Effector memory CD4-positive, alpha-beta T cell (primary cell): ENCODE data around the gene PPP2R5C.

ENCODE experiments used
- DNase-seq, 3 donors: peaks; one replicate each; pipeline ENCODE4 v3.0.0-alpha.2; 2020
- H3K27ac ChIP-seq: 2 replicates; pipeline ENCODE4 v1.7.0; 2013; ENCODE audit warnings: mild to moderate bottlenecking, low read length, moderate library complexity; ENCODE audit not compliant: insufficient read depth, poor library complexity, severe bottlenecking
- H3K27me3 ChIP-seq: replicated peaks from 2 replicates; pipeline ENCODE4 v1.7.0; 2013; ENCODE audit warnings: mild to moderate bottlenecking, low read length; ENCODE audit not compliant: insufficient read depth, control insufficient read depth, poor library complexity, severe bottlenecking
- H3K36me3 ChIP-seq: 2 replicates; pipeline ENCODE4 v1.7.0; 2013; ENCODE audit warnings: mild to moderate bottlenecking, low read length, moderate library complexity; ENCODE audit not compliant: control insufficient read depth, insufficient read depth
- H3K4me1 ChIP-seq: 2 replicates; pipeline ENCODE4 v1.7.0; 2013; ENCODE audit warnings: low read length, mild to moderate bottlenecking; ENCODE audit not compliant: control insufficient read depth, insufficient read depth, poor library complexity, severe bottlenecking
- H3K4me3 ChIP-seq: 2 replicates; pipeline ENCODE4 v1.7.0; 2013; ENCODE audit warnings: low read length, low read depth, mild to moderate bottlenecking; ENCODE audit not compliant: insufficient read depth, poor library complexity, severe bottlenecking
- H3K9me3 ChIP-seq: 2 replicates; pipeline ENCODE4 v1.7.0; 2013; ENCODE audit warnings: mild to moderate bottlenecking, low read length, moderate library complexity; ENCODE audit not compliant: control insufficient read depth

Gene PPP2R5C

DNA sequence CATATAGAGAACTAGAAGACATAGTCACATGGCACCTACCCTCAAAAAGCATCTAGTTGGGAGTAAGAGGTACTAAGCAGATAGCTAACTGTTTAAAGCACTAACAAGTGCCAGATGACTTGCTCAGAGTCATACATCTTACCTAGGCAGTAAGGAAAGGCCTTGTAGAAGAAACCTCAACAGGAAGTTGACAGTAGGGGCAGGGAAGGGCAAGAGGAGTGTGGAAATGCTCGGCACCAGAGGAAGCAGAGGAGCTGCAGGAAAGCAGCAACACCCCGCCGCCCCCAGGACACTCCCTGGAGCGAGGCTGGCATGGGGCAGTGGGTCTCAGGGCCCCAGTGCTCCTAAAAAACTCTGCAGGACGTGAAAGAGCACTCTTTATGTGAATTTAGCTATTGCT, 92.9 kb downstream of the PPP2R5C start:
- Histone ChIP-seq H3K4me3 (no peak overlapping the region), H3K36me3 (peaks cover 20% of the 10 kb centered on the region), H3K4me1 (peaks cover 36% of the 10 kb centered on the region), H3K27me3 (no peaks in the 10 kb centered on the region), H3K27ac (peak overlapping the region; percentile 40), H3K9me3 (no peaks in the 10 kb centered on the region)
- DNase-seq: no peak

DNA sequence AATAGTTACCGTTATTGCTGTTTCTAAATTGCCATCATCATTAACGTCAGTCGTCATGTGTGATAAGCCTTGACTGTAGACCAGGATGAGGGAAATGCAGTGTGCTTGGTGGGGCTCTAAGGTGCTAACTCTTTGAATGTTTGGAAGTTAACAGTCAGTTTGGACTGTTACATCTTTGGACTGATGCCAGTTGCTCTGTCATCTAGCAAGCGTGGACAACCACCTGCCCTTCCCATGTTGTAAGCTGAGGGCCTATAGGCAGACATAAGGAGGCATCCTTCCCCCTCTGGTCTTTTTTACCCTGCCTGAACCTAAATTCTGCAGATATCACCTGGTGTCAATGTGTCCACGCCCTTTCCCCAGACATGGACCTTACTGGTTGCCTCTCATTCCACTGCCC, 94.4 kb downstream of the PPP2R5C start:
- H3K27ac ChIP-seq: no peak overlapping the region
- peaks cover 36% of the 10 kb centered on the region for H3K36me3 ChIP-seq
- H3K27me3 ChIP-seq: no peaks in the 10 kb centered on the region
- no peak for DNase-seq
- H3K9me3 ChIP-seq: no peaks in the 10 kb centered on the region
- no peak overlapping the region for H3K4me3 ChIP-seq
- H3K4me1 ChIP-seq: peaks cover 26% of the 10 kb centered on the region

DNA sequence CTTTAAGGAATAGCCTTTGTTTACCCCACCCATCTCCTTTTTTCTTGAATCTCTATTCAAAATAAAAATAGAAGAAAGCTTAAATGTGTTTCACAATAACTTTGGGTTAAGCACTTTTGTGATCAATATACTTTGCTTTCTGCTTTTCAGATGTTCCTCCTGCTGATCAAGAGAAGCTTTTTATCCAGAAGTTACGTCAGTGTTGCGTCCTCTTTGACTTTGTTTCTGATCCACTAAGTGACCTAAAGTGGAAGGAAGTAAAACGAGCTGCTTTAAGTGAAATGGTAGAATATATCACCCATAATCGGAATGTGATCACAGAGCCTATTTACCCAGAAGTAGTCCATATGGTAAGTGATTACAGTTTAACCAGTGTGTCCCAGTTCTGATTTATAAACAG, 95.0 kb downstream of the PPP2R5C start:
- H3K4me1 ChIP-seq: peaks cover 21% of the 10 kb centered on the region
- no peak overlapping the region for H3K27ac ChIP-seq
- no peaks in the 10 kb centered on the region for H3K9me3 ChIP-seq
- no peak overlapping the region for H3K4me3 ChIP-seq
- no peaks in the 10 kb centered on the region for H3K27me3 ChIP-seq
- DNase-seq: no peak
- H3K36me3 ChIP-seq: peaks cover 41% of the 10 kb centered on the region

DNA sequence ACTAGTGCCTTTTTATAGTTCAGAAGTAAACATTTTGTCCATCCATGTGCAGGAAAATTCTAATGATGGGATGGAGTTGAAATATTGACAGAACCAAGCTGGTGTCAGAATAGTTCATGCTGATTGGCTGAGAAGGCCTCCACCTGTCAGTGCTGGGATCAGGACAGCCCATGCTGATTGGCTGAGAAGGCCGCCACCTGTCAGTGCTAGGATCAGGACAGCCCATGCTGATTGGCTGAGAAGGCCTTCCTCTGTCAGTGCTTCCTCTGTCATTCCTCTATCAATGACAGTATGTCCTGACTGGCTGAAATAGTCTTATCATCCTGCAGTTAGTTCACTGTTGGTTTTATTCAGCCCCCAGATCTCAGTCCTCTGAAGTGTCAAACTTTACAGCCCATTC, 95.7 kb downstream of the PPP2R5C start:
- peaks cover 42% of the 10 kb centered on the region for H3K36me3 ChIP-seq
- H3K27me3 ChIP-seq: no peaks in the 10 kb centered on the region
- peaks cover 18% of the 10 kb centered on the region for H3K4me1 ChIP-seq
- no peak for DNase-seq
- no peak overlapping the region for H3K27ac ChIP-seq
- no peaks in the 10 kb centered on the region for H3K9me3 ChIP-seq
- H3K4me3 ChIP-seq: no peak overlapping the region

DNA sequence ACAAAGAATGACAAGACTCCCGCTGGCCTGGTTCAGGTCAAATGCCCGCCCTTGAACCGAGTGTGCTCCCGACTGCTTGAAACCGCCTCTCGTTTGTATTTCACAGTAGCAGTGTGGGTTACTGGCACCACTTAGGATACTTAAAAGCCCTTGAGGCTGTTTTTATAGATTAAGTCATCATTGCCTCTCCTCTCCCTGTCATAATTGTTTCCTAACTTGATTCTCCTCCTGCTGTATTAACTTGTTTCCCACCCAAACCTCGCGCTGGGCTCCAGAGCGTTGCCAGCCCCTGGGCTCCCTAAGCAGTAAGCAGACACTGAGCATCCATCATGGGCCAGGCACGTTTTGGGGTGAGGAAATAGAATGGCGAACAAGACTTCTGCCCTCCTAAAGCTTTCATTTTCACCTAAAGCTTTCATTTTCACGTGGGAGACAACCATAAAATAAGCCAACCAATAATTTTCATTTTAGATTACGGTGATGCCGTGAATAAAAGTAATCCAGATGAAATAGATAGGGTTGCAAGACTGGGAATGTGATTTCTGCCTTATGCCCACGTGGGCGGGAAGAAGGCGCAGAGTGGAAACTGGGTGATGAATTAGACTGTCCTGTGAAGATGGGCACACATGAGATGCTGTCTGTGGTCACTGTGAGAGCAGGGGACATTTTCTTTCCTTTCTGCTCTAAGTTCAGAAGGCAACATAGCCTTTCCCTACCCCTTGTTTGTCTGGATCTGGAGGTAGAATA, 97.5 kb downstream of the PPP2R5C start:
- Histone ChIP-seq H3K4me3 (no peak overlapping the region), H3K36me3 (peaks cover 42% of the 10 kb centered on the region)
- DNase-seq: no peak

DNA sequence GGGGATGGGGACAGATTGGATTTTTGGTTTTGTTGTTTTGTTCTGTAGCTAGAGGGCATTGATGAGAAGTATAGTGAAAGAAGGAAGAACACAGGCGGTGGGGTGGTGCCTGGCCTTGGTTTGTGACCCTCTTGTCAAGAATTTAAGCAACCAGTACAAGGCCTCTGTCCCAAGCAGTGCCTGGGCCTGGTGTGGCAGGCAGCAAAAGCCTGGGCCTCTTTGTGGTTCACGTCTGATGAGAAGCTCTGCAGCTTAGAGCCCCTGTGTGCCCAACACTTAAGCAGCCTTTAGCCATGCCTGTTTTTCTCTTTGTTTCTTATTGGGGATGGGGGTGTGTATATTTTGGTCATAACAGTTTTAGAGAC, 98.0 kb downstream of the PPP2R5C start:
- Histone ChIP-seq H3K9me3 (no peaks in the 10 kb centered on the region), H3K27me3 (no peaks in the 10 kb centered on the region), H3K27ac (peak overlapping the region; percentile 54), H3K4me1 (peaks cover 7% of the 10 kb centered on the region), H3K4me3 (no peak overlapping the region), H3K36me3 (peaks cover 47% of the 10 kb centered on the region)
- no peak for DNase-seq

More for the DNA sequence above, 97.5 kb downstream of the PPP2R5C start:
- Histone ChIP-seq H3K9me3 (no peaks in the 10 kb centered on the region), H3K27ac (peak overlapping the region; percentile 54), H3K27me3 (no peaks in the 10 kb centered on the region), H3K4me1 (peaks cover 13% of the 10 kb centered on the region)

DNA sequence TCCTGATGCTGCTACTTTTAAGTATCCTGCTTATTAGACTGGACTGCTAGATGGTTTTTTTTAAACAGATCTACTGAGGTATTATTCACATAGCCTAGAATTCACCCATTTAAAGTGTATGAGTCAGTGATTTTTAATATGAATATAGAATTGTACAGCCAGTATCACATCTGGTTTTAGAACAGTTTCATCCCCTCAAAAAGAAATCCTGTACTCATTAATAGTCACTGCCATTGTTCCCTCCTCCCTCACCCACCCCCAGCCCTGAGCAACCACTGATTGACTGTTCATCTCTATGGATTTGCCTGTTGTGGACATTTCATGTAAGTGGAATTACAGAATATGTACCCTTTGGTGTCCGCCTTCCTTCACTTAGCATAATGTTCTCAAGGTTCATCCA, 98.4 kb downstream of the PPP2R5C start:
- peaks cover 6% of the 10 kb centered on the region for H3K4me1 ChIP-seq
- peak overlapping the region; percentile 54 for H3K27ac ChIP-seq
- no peak for DNase-seq
- no peaks in the 10 kb centered on the region for H3K9me3 ChIP-seq
- H3K27me3 ChIP-seq: no peaks in the 10 kb centered on the region
- no peak overlapping the region for H3K4me3 ChIP-seq
- peaks cover 51% of the 10 kb centered on the region for H3K36me3 ChIP-seq

DNA sequence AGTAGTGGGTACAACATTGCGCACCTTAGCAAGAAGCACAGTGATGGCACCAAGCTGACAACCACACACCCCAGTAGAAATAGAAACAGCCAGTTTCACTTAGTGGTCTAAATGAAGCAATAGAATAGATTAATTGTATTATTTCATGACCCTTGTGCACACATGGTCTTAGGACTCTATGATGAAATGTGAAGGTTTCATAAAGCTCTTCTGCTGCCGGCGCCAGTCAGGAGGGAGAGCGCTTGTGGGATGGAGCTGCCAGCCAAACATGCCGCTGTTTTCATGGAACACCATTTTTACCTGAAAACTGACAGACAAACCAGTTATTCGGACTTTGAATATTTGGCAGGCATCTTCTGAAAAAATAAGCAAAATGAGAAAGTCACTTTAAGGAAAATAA, 100.0 kb downstream of the PPP2R5C start:
- H3K9me3 ChIP-seq: no peaks in the 10 kb centered on the region
- H3K36me3 ChIP-seq: peaks cover 53% of the 10 kb centered on the region

DNA sequence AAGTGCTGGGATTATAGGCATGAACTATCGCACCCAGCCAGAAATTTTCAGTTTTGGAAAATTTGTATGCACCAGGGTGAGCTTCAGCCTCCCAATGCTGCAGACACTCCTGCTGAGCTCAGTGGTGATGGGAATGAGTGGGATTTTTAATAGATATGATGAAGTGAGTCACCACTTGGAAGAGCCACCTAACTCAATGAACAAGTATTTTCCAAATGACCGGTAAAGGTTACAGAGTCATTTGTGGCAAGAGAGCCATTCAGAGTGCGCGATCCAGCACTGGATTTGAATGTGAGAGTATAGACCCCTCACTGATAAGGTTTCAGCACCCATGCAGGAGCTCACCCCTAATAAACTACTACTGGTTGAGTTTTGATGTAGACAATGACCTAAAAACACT, 100.7 kb downstream of the PPP2R5C start:
- Histone ChIP-seq H3K27me3 (no peaks in the 10 kb centered on the region), H3K4me1 (peaks cover 6% of the 10 kb centered on the region), H3K27ac (no peak overlapping the region), H3K9me3 (no peaks in the 10 kb centered on the region), H3K36me3 (peaks cover 52% of the 10 kb centered on the region), H3K4me3 (no peak overlapping the region)
- no peak for DNase-seq

More for the DNA sequence above, 100.0 kb downstream of the PPP2R5C start:
- no peaks in the 10 kb centered on the region for H3K27me3 ChIP-seq
- DNase-seq: no peak
- peaks cover 6% of the 10 kb centered on the region for H3K4me1 ChIP-seq
- no peak overlapping the region for H3K4me3 ChIP-seq
- no peak overlapping the region for H3K27ac ChIP-seq

DNA sequence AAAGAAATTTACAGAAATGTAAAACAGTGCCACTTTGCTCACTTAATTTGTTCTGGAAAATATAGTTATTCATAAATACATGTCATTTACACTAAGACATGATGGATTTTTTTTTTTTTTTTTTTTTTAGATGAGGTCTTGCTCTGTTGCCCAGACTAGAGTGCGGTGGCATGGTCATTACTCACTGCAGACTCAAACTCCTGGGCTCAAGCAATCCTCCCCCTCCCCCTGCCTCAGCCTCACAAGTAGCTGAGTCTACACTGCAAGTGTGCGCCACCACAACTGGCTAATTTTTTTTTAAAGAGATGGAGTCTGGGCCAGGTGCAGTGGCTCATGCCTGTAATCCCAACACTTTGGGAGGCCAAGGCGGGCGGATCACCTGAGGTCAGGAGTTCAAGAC, 101.2 kb downstream of the PPP2R5C start:
- peaks cover 47% of the 10 kb centered on the region for H3K36me3 ChIP-seq
- H3K4me1 ChIP-seq: peaks cover 7% of the 10 kb centered on the region
- H3K27ac ChIP-seq: no peak overlapping the region
- H3K4me3 ChIP-seq: no peak overlapping the region
- no peaks in the 10 kb centered on the region for H3K27me3 ChIP-seq
- H3K9me3 ChIP-seq: no peaks in the 10 kb centered on the region
- DNase-seq: no peak
